Fibroblast of mammary gland (primary cell): Measurements from ENCODE around the gene OR13A1.

ENCODE experiments used
- DNase-seq: peaks from one replicate; pipeline ENCODE4 v3.0.0-alpha.2; 2010; ENCODE audit warnings: low read depth
- H3K4me3 ChIP-seq: 2 replicates; pipeline ENCODE4 v1.5.1; 2011; ENCODE audit warnings: low read depth, mild to moderate bottlenecking, low read length, moderate library complexity; ENCODE audit not compliant: control insufficient read depth
- CTCF ChIP-seq: conservative IDR thresholded peaks from 2 replicates; pipeline ENCODE4 v1.5.1; 2011; ENCODE audit warnings: low read depth, low read length, inconsistent platforms; ENCODE audit not compliant: control insufficient read depth, insufficient read depth

OR13A1 gene

GRCh38 chr10:45256246-45256645 is 59.2 kb downstream of the OR13A1 start:
- DNase-seq = no peak
- no peak for TF ChIP-seq CTCF
- no peak overlapping the region for H3K4me3 ChIP-seq

GRCh38 chr10:45255706-45256105 is 59.7 kb downstream of the OR13A1 start:
- no peak overlapping the region for H3K4me3 ChIP-seq
- TF ChIP-seq CTCF = no peak
- DNase-seq = no peak

GRCh38 chr10:45254892-45255291 is 60.5 kb downstream of the OR13A1 start:
- no peak overlapping the region for H3K4me3 ChIP-seq
- TF ChIP-seq CTCF = no peak
- DNase-seq = no peak

- no peak for DNase-seq
- H3K4me3 ChIP-seq = no peak overlapping the region
- no peak for TF ChIP-seq CTCF
Measured at GRCh38 chr10:45253183-45253914, 62.1 kb downstream of the OR13A1 start.
